Activated B cell treated with CpG ODN at 0.5 μM for 24 hours (primary cell): Measurements from ENCODE around the gene SCN2B. TPM values are rescaled to one million over a fixed set of nuclear protein-coding genes. Genes with fewer than 3 reads are reported as not detected.

ENCODE experiments used
- ATAC-seq: fragments of 200-7000 bp; cut with Tn5 transposase; one replicate; pipeline ENCODE4 v1.10.0; 2021; ENCODE audit warnings: low read depth, mild to moderate bottlenecking, moderate library complexity
- CTCF ChIA-PET: fragments of 350-600 bp; sonication (Branson Sonifier 250); formaldehyde crosslinking; loops from one replicate; lab custom pipeline; 2021; ENCODE audit warnings: antibody characterized with exemption; lab: Charles Lee
- POLR2A ChIA-PET: fragments of 350-600 bp; sonication (Branson Sonifier 250); formaldehyde crosslinking; loops from one replicate; lab custom pipeline; 2021; ENCODE audit warnings: antibody characterized with exemption; lab: Charles Lee
- DNase-seq: peaks from one replicate; pipeline ENCODE4 v3.0.0; 2022
- H3K27ac Mint-ChIP-seq: one replicate; pipeline ENCODE4 v1.8.0; 2020; ENCODE audit warnings: mixed read lengths
- H3K27me3 Mint-ChIP-seq: one replicate; pipeline ENCODE4 v1.8.0; 2021; ENCODE audit warnings: mixed read lengths
- H3K36me3 Mint-ChIP-seq: one replicate; pipeline ENCODE4 v1.8.0; 2021; ENCODE audit warnings: low read depth, mixed read lengths
- H3K4me1 Mint-ChIP-seq: one replicate; pipeline ENCODE4 v1.8.0; 2021; ENCODE audit warnings: mixed read lengths
- H3K4me3 Mint-ChIP-seq: one replicate; pipeline ENCODE4 v1.8.0; 2020; ENCODE audit warnings: mild to moderate bottlenecking, mixed read lengths
- H3K9me3 Mint-ChIP-seq: one replicate; pipeline ENCODE4 v1.8.0; 2020; ENCODE audit warnings: mixed read lengths
- intact Hi-C: fragments of 100-400 bp; cut with micrococcal nuclease; formaldehyde crosslinking; loops from one replicate; pipeline ENCODE4 v1.15.1; 2024
- total RNA-seq: library from RNA; stranded (reverse); gene quantifications from 2 replicates; pipeline ENCODE4 v1.2.3, GENCODE V29; 2022
- TF ChIP-seq, protein P1 (sequence below): fragments of 200-600 bp; IDR thresholded peaks from one replicate; pipeline ENCODE4 v1.8.0; 2022; ENCODE audit warnings: antibody characterized with exemption, mild to moderate bottlenecking

Gene SCN2B
- total RNA-seq, 1 donor from 2014 or later, result not detected

DNA sequence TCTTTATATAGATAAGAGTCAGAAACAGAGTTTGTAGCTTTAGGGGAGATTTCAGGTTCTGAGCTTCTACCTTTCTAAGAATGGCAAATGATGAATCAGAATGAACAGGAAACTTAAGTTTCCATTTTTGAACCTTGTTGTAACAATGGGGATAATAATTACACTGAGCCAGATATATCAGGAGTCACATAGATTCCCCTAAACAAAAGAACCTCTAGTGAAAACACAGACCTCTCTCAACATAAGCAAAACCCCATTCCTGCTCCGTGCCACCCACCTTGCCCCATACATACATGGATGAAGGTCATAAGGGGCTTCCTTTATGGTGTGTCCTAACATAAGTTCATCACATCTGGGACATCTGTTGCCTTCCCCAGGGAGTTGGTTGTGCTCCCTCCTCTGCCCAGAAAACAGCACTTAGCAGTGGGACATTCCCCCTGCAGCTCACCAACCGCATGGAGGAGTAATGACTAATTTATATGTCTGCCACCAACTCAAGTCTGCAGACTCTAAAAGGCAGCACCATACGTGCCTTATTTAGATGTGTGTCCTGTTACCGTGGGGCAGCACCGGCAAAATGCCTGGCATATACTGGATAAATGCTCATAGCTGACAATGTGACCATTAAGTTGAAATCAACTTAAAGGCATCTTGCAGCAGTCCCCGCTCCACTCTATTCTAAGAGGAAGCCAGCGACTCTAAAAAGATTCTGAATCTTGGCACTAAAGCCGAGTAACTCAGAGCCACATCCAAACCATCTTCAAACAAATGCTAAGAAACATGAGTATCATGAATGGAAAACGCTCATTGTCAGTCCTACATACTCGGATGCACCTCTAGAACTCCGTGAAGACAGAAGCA is 40.4 kb upstream of the SCN2B start:
- H3K4me1 Mint-ChIP-seq, result peaks cover 54% of the 10 kb centered on the region
- H3K9me3 Mint-ChIP-seq, result no peaks in the 10 kb centered on the region
- H3K4me3 Mint-ChIP-seq, result peak overlapping the region; percentile 20
- ATAC-seq (peak; percentile 56), DNase-seq (no peak)
- intact Hi-C loops, result no loop called here
- no peaks in the 10 kb centered on the region for H3K36me3 Mint-ChIP-seq
- peaks cover 38% of the 10 kb centered on the region for H3K27me3 Mint-ChIP-seq
- CTCF ChIA-PET, result interaction anchor here (0.7 to 1.1 kb wide), 2 partner anchors 22 to 63 kb away, joined by 3 to 4 read pairs; no protein-coding TSS in a partner anchor
- POLR2A ChIA-PET, result interaction anchor here (0.5 to 1.1 kb wide), 6 partner anchors 10 to 1033 kb away, joined by 3 to 6 read pairs (median 3); partner anchors contain the start of gene MPZL2
- TF ChIP-seq, protein P1, sequence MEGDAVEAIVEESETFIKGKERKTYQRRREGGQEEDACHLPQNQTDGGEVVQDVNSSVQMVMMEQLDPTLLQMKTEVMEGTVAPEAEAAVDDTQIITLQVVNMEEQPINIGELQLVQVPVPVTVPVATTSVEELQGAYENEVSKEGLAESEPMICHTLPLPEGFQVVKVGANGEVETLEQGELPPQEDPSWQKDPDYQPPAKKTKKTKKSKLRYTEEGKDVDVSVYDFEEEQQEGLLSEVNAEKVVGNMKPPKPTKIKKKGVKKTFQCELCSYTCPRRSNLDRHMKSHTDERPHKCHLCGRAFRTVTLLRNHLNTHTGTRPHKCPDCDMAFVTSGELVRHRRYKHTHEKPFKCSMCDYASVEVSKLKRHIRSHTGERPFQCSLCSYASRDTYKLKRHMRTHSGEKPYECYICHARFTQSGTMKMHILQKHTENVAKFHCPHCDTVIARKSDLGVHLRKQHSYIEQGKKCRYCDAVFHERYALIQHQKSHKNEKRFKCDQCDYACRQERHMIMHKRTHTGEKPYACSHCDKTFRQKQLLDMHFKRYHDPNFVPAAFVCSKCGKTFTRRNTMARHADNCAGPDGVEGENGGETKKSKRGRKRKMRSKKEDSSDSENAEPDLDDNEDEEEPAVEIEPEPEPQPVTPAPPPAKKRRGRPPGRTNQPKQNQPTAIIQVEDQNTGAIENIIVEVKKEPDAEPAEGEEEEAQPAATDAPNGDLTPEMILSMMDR, result no peak
- peak overlapping the region; percentile 42 for H3K27ac Mint-ChIP-seq

DNA sequence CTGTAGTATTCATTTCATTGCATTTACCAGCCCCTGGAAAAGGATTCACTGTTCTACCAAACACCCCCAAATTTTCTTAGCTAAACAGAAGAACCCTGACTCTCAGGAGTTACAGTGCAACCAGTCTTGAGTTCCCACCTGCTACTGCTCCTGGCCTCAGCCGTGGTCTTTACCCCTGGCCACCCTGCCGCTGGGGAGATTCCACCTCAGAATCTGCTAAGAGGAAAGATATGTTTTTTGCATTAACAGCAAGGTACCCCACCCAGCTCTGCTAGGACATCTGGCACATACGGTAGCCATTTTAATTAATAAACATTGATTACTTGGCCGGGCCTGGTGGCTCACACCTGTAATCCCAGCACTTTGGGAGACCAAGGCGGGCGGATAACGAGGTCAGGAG is 39.3 kb upstream of the SCN2B start:
- TF ChIP-seq, protein P1, result no peak
- CTCF ChIA-PET, result interaction anchor here (0.6 to 5.4 kb wide), 2 partner anchors 17 kb away, joined by 3 to 38 read pairs; no protein-coding TSS in a partner anchor
- Mint-ChIP-seq H3K27ac (no peak overlapping the region), H3K36me3 (no peaks in the 10 kb centered on the region), H3K4me1 (peaks cover 57% of the 10 kb centered on the region), H3K4me3 (no peak overlapping the region), H3K9me3 (no peaks in the 10 kb centered on the region), H3K27me3 (peaks cover 34% of the 10 kb centered on the region)
- DNase-seq (no peak), ATAC-seq (no peak)
- POLR2A ChIA-PET, result interaction anchor here (0.6 to 1.1 kb wide), 2 partner anchors 26 to 241 kb away, joined by 3 read pairs; no protein-coding TSS in a partner anchor
- intact Hi-C loops, result loop anchor here (2.0 kb wide), 1 partner anchor 29 kb away; no protein-coding TSS in a partner anchor

DNA sequence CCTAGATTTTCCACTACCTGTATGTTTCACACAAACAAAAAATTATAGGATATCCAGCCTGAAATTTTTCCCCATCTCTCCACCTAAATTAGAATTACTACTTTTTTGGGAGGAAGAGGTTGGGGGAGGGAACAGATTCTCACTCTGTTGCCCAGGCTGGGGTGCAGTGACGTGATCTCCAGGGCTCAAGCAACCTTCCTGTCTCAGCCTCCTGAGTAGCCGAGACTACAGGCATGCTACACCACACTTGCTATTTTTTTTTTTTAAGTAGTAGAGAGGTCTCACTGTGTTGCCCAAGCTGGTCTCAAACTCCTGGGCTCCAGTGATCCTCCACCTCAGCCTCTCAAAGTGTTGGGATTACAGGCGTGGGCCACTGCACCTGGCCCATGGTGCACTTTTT is 38.8 kb upstream of the SCN2B start:
- no peaks in the 10 kb centered on the region for H3K36me3 Mint-ChIP-seq
- no peak overlapping the region for H3K27ac Mint-ChIP-seq
- POLR2A ChIA-PET, result interaction anchor here (1.5 to 4.3 kb wide), 4 partner anchors 10 to 220 kb away, joined by 8 to 25 read pairs (median 14); partner anchors contain the start of genes JAML, KMT2A and MPZL3
- peaks cover 35% of the 10 kb centered on the region for H3K27me3 Mint-ChIP-seq
- H3K4me3 Mint-ChIP-seq, result no peak overlapping the region
- DNase-seq (no peak), ATAC-seq (no peak)
- H3K4me1 Mint-ChIP-seq, result peaks cover 57% of the 10 kb centered on the region
- intact Hi-C loops, result loop anchor here (2.0 kb wide), 1 partner anchor 30 kb away; no protein-coding TSS in a partner anchor
- CTCF ChIA-PET, result interaction anchor here (1.2 to 5.4 kb wide), 4 partner anchors 16 to 1123 kb away, joined by 3 to 38 read pairs (median 6); no protein-coding TSS in a partner anchor
- TF ChIP-seq, protein P1, result no peak
- H3K9me3 Mint-ChIP-seq, result no peaks in the 10 kb centered on the region

DNA sequence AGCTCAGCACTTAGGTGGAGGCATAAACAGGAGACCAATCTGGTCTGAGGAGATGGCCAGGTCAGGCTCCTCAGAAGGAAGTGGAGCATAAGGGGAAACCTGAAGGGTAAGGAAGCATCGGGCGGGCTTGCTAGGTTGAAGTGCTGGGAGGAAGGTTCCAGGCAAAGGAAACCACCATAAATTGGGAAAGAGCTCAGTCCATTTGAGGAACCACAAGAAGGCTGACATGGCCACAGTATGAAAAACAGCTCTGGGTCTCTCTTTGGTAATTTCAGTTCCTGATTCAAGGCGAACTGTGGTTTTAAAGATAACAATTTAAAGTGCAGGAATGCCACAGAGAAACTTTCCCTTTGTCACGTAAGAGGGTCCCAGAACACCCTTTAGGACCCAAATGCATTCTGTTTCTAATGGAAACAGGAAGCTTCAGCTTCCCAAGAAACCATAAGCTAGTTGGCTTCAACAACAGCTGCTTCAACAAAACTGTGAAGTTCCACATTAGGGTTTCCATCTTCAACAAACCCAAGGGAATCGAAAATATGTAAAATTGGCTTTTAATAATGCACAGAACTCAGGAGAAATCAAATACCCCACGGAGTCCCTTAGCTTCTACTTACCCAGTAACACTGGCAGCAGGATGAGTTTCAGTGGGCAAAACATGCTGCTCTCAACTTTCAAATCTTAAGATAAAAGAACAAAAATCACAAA is 37.9 kb upstream of the SCN2B start:
- Mint-ChIP-seq H3K36me3 (no peaks in the 10 kb centered on the region), H3K27me3 (peaks cover 28% of the 10 kb centered on the region), H3K9me3 (no peaks in the 10 kb centered on the region), H3K27ac (peak overlapping the region; percentile 67), H3K4me3 (peak overlapping the region; percentile 60), H3K4me1 (peaks cover 57% of the 10 kb centered on the region)
- ChIA-PET POLR2A (interaction anchor here (0.6 to 4.3 kb wide), 17 partner anchors 11 to 576 kb away, joined by 3 to 25 read pairs (median 4); partner anchors contain the start of genes DDX6, JAML, KMT2A and MPZL2), CTCF (interaction anchor here (0.6 to 5.4 kb wide), 7 partner anchors 16 to 1124 kb away, joined by 3 to 38 read pairs (median 3); no protein-coding TSS in a partner anchor)
- ATAC-seq (peak; percentile 66), DNase-seq (peak; percentile 25)
- TF ChIP-seq, protein P1, result no peak
- intact Hi-C loops, result loop anchor here (1.0 to 2.0 kb wide), 2 partner anchors 14 to 30 kb away; no protein-coding TSS in a partner anchor
